GM12878 (cell line): ENCODE data around the gene SNRPA1. TPM values are rescaled to one million over a fixed set of nuclear protein-coding genes. Genes with fewer than 3 reads are reported as not detected.

Experiments used
- ATAC-seq: fragments of 200-7000 bp; cut with Tn5 transposase; 3 replicates; pipeline ENCODE4 v1.9.1; 2020; ENCODE audit warnings: mild to moderate bottlenecking, moderate library complexity
- BruUV-seq: library from RNA; stranded (reverse); fragments of 400-500 nt; replicated peaks from 2 replicates; lab custom pipeline; 2021; lab: Mats Ljungman, UMichigan
- CTCF ChIA-PET: fragments of 300-600 bp; sonication (Branson Sonifier 250); formaldehyde crosslinking; extraction: SDS; loops from one replicate; lab custom pipeline; 2021; ENCODE audit warnings: inconsistent platforms; lab: Yijun Ruan, JAX
- POLR2A ChIA-PET: fragments of 350-600 bp; formaldehyde crosslinking; extraction: SDS; loops from one replicate; lab custom pipeline; 2021; ENCODE audit warnings: inconsistent platforms; lab: Charles Lee
- RAD21 ChIA-PET: fragments of 300-600 bp; sonication (Branson Sonifier 250); formaldehyde crosslinking; loops from one replicate; lab custom pipeline; 2023; ENCODE audit warnings: antibody characterized with exemption; ENCODE audit not compliant: unreplicated experiment; lab: Charles Lee
- SMC1A ChIA-PET: fragments of 300-600 bp; sonication (Branson Sonifier 250); formaldehyde crosslinking; loops from one replicate; lab custom pipeline; 2023; ENCODE audit not compliant: unreplicated experiment, uncharacterized antibody; lab: Charles Lee
- DNase-seq: peaks from one replicate; pipeline ENCODE4 v3.0.0-alpha.2; 2011; ENCODE audit warnings: low read depth, low spot score
- FAIRE-seq: peaks from 3 replicates; lab custom pipeline; 2011; peaks lifted over from hg19 to GRCh38; lab: Jason Lieb, UNC
- H2AFZ ChIP-seq: 2 replicates; pipeline ENCODE4 v1.6.0; 2011; ENCODE audit warnings: low read depth, low read length, control low read depth; ENCODE audit not compliant: control insufficient read depth
- H3K27ac ChIP-seq: 2 replicates; pipeline ENCODE4 v1.5.1; 2011; ENCODE audit warnings: control low read depth; ENCODE audit not compliant: control insufficient read depth, insufficient read depth
- H3K27me3 ChIP-seq, 2 experiments: replicated peaks in 1 of 2; 2 replicates each; pipeline versions ENCODE4 v1.6.0 to v1.6.1; 2011; ENCODE audit warnings: low read length in 1 of 2; ENCODE audit not compliant: control insufficient read depth in 2 of 2, insufficient read depth in 2 of 2
- H3K36me3 ChIP-seq, 2 experiments: 2 replicates each; pipeline ENCODE4 v1.5.1; 2011; ENCODE audit warnings: low read length in 1 of 2; ENCODE audit not compliant: control insufficient read depth in 2 of 2, insufficient read depth in 2 of 2
- H3K4me1 ChIP-seq: 2 replicates; pipeline ENCODE4 v1.6.1; 2011; ENCODE audit warnings: mild to moderate bottlenecking, low read length, moderate library complexity, mixed read lengths; ENCODE audit not compliant: control insufficient read depth, insufficient read depth
- H3K4me2 ChIP-seq: 2 replicates; pipeline ENCODE4 v1.6.0; 2011; ENCODE audit warnings: control low read depth; ENCODE audit not compliant: control insufficient read depth, insufficient read depth
- H3K4me3 ChIP-seq: fragments of 200-600 bp; sonication (generic); 2 replicates; pipeline ENCODE4 v1.5.1; 2016
- H3K79me2 ChIP-seq: 2 replicates; pipeline ENCODE4 v1.6.0; 2011; ENCODE audit warnings: low read length; ENCODE audit not compliant: control insufficient read depth, insufficient read depth
- H3K9ac ChIP-seq: 2 replicates; pipeline ENCODE4 v1.8.0; 2011; ENCODE audit warnings: low read length, control low read depth, mixed read lengths; ENCODE audit not compliant: control insufficient read depth, insufficient read depth
- H3K9me3 ChIP-seq: replicated peaks from 3 replicates; pipeline ENCODE4 v1.5.1; 2011; ENCODE audit warnings: mild to moderate bottlenecking, low read length; ENCODE audit not compliant: control insufficient read depth, insufficient read depth
- H4K20me1 ChIP-seq: 2 replicates; pipeline ENCODE4 v1.6.0; 2011; ENCODE audit not compliant: control insufficient read depth, insufficient read depth
- CBX3 ChIP-seq: fragments of 200-600 bp; sonication (generic); IDR thresholded peaks from 2 replicates; pipeline ENCODE4 v1.6.1; 2016; ENCODE audit warnings: low read depth, borderline replicate concordance
- CHD4 ChIP-seq: fragments of 200-600 bp; sonication (generic); IDR thresholded peaks from 2 replicates; pipeline ENCODE4 v1.6.1; 2016; ENCODE audit warnings: mild to moderate bottlenecking
- HSF1 ChIP-seq: fragments of 150-350 bp; IDR thresholded peaks from 2 replicates; pipeline ENCODE4 v1.6.1; 2014; ENCODE audit warnings: mild to moderate bottlenecking, low read depth, low read length
- NR2C2 ChIP-seq: IDR thresholded peaks from 2 replicates; pipeline ENCODE4 v1.6.1; 2011; ENCODE audit warnings: borderline replicate concordance, low read depth; ENCODE audit not compliant: control insufficient read depth, insufficient read length
- SIN3A ChIP-seq: IDR thresholded peaks from 2 replicates; pipeline ENCODE4 v1.6.1; 2012; ENCODE audit warnings: low read depth, low read length, improper control_type of control experiment
- SKIL ChIP-seq: fragments of 450-650 bp; IDR thresholded peaks from 2 replicates; pipeline ENCODE4 v1.6.1; 2017; ENCODE audit warnings: mild to moderate bottlenecking, low read depth, inconsistent platforms; ENCODE audit not compliant: poor library complexity, severe bottlenecking
- TCF7 ChIP-seq: IDR thresholded peaks from 2 replicates; pipeline ENCODE4 v1.6.1; 2014; ENCODE audit warnings: antibody characterized with exemption, borderline replicate concordance
- ZZZ3 ChIP-seq: IDR thresholded peaks from 2 replicates; pipeline ENCODE4 v1.6.1; 2011; ENCODE audit warnings: low read depth; ENCODE audit not compliant: control insufficient read depth, insufficient read length
- WGBS: methylation state at CpG from one replicate; pipeline ENCODE4 v1.1.6; 2016; ENCODE audit warnings: low lambda C conversion rate; ENCODE audit not compliant: insufficient replicate concordance, insufficient coverage; ENCODE audit errors: missing lambda C conversion rate; 5-methylcytosine and 5-hydroxymethylcytosine counted together
- in situ Hi-C: fragments of 300-500 bp; cut with MboI; formaldehyde crosslinking; loops from 9 replicates; pipeline ENCODE4 v1.14.3; 2018; ENCODE audit warnings: mixed read lengths
- intact Hi-C: fragments of 100-400 bp; cut with micrococcal nuclease; formaldehyde crosslinking; loops from one replicate; pipeline ENCODE4 v1.14.2; 2022; ENCODE audit not compliant: unreplicated experiment
- polyA plus RNA-seq, 11 experiments: library from polyadenylated mRNA; depleted of rRNA in 4 of 11; unstranded in 6 of 11; stranded (reverse) in 5 of 11; fragments of >200 nt; fragmentation: Nextera tagmentation in 4 of 11; fragmentation: Illumina TruSeq in 1 of 11; extraction: Ambion mirVana in 4 of 11; extraction: Trizol in 1 of 11; gene quantifications; 1 replicate in 1 of 11; 2 replicates in 10 of 11; pipeline versions ENCODE4 v1.2.1 to v1.2.3, GENCODE V29; 2011 to 2016; ENCODE audit warnings: inconsistent platforms in 2 of 11, missing spikeins in 2 of 11, low read depth in 1 of 11
- total RNA-seq, 4 experiments: library from RNA; depleted of rRNA in 3 of 4; stranded (reverse); fragments of >200 nt in 3 of 4; fragmentation: Illumina TruSeq in 1 of 4; extraction: Trizol in 1 of 4; gene quantifications; 2 replicates each; pipeline versions ENCODE4 v1.2.1 to v1.2.3, GENCODE V29; 2013 to 2021

The SNRPA1 gene
- total and polyA plus RNA-seq, 10 of the 15 experiments (the other 5 are each of a cell fraction or from before 2014, with no cell fraction given), result 59.9 to 267 (median 161) TPM

GRCh38 chr15:101303408-101303807 is 8.4 kb upstream of the SNRPA1 start (continued):
- no peak for TF ChIP-seq HSF1

- no TSS peak for BruUV-seq
- peak overlapping the region; percentile 96 for H3K4me2 ChIP-seq
Measured at GRCh38 chr15:101296418-101297405, 1.7 kb upstream of the SNRPA1 start.

More at GRCh38 chr15:101296418-101297405, 1.7 kb upstream of the SNRPA1 start:
- CTCF ChIA-PET, result interaction anchor here (0.6 to 8.5 kb wide), 10 partner anchors 12 to 358 kb away, joined by 3 to 93 read pairs (median 5); no protein-coding TSS in a partner anchor
- no peak overlapping the region for H3K9ac ChIP-seq
- H3K79me2 ChIP-seq, result peaks cover 40% of the 10 kb centered on the region
- H3K4me3 ChIP-seq, result peak overlapping the region; percentile 87; the same call in 1 of the 2 replicates
- no peak overlapping the region for H3K27ac ChIP-seq
- intact Hi-C loops, result no loop called here
- DNase-seq, result no peak
- POLR2A ChIA-PET, result interaction anchor here (0.7 to 3.9 kb wide), 2 partner anchors 21 to 46 kb away, joined by 8 to 21 read pairs; no protein-coding TSS in a partner anchor
- no peaks in the 10 kb centered on the region for H3K9me3 ChIP-seq
- FAIRE-seq, result no peak
- RAD21 ChIA-PET, result interaction anchor here (1.0 to 5.6 kb wide), 2 partner anchors 38 to 345 kb away, joined by 4 to 23 read pairs; no protein-coding TSS in a partner anchor
- in situ Hi-C loops, result no loop called here
- H4K20me1 ChIP-seq, result no peaks in the 10 kb centered on the region
- 85% methylated on average over 8 of the region's 9 CpGs for WGBS
- TF ChIP-seq NR2C2 (no peak), SKIL (no peak), CHD4 (no peak), SIN3A (no peak), TCF7 (no peak), CBX3 (no peak), ZZZ3 (no peak)
- ATAC-seq, result no peak
- SMC1A ChIA-PET, result interaction anchor here (0.8 to 3.6 kb wide), 2 partner anchors 38 to 345 kb away, joined by 3 to 30 read pairs; no protein-coding TSS in a partner anchor
- no peaks in the 10 kb centered on the region for H3K27me3 ChIP-seq
- H3K36me3 ChIP-seq, result peaks cover 0 to 2% of the 10 kb centered on the region in 2 experiments; a peak in 1 of 4 replicates
- H2AFZ ChIP-seq, result no peak overlapping the region; the same call in 1 of the 2 replicates
- H3K4me1 ChIP-seq, result peaks cover 8% of the 10 kb centered on the region
